ENCODE data around the gene PRKRA. TPM values are rescaled to one million over a fixed set of nuclear protein-coding genes. Genes with fewer than 3 reads are reported as not detected.

PRKRA gene
- total and polyA plus RNA-seq, 4 donors = 8.3 to 28.1 (median 13.4) TPM

DNA sequence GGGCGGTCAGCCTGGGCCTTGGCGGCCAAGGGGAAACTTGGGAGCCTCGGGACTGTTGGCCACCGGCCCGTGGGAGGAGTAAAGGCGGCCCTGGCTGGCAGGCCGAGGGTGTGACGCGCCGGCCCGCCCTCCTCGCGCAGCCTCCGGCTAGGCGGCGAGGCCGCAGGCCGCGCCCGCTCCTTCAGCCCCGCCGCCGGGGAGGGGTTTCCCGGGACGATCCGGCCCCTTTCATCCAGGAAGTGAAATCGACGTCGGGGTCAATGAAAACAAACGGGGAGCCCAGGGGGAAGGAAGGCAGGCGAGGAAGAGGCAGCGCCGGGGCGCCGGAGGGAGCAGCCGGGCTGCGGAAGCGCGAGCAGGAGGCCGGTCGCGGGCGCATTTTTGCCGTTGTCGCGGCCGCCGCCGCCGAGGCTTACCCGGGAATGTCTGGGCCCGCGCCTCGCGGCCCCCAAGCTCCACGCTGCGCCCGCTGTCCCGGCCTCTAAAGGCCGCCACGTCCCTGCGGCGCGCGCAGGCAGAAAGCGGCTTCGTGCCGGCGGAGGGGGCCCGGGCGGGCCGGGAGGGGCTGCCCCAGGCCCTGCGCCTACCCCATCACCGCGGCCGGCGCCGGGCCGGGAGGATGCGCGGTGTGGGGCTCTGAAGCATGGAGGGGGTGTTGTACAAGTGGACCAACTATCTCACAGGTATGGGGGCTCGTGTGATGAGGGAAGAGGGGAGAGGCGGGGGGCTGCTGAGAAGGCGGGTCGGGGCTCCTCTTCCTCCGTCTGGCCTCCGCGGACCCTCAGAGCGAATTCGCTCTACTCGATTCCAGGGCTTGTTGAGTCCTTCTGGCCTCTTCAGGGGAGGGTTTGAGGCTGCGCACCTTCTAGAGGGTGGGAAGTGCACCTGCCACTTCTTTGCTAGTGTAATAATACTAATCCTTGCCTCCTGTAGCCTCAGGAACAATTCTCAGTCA lies 29.5 kb upstream of the PRKRA start, which contains the start of gene PLEKHA3:
Gene PLEKHA3 (plus strand): TSS at position 231 of the 955 bp plus-strand sequence. CDS start 413 bp downstream, at position 644.
- H3K9ac ChIP-seq (ENCODE audit: low read depth in 1 of 2, low read length in 2 of 2) = peak within 1 kb of the TSS; percentile 66 to 80
- H3K9me3 ChIP-seq (ENCODE audit: control insufficient read depth in 4 of 4, low read length in 3 of 4) = no peaks in the 10 kb centered on the region
- peak within 1 kb of the TSS; percentile 93 to 96 for H3K27ac ChIP-seq (ENCODE audit: low read depth in 1 of 2, low read length in 2 of 2)
- H3K36me3 ChIP-seq (ENCODE audit: control insufficient read depth in 4 of 4, insufficient read depth in 3 of 4, low read depth in 1 of 4, low read length in 3 of 4) = peaks cover 0 to 1% (median 0%) of the 10 kb centered on the region in 4 donors
- peak; percentile 88 for DNase-seq (ENCODE audit: low spot score)
- H3K27me3 ChIP-seq (ENCODE audit: control insufficient read depth in 4 of 4, insufficient read depth in 4 of 4, low read length in 3 of 4) = no peaks in the 10 kb centered on the region
- TF ChIP-seq RAD21 (IDR thresholded peaks at IDR 0.05) (peak in 1 of 2 donors; percentile 31), EGR1 (IDR thresholded peaks at IDR 0.05; ENCODE audit: low read depth in 2 of 2) (no peak), SP1 (IDR thresholded peaks at IDR 0.05) (peak; percentile 35), FOXA2 (IDR thresholded peaks at IDR 0.05) (no peak), FOXA1 (IDR thresholded peaks at IDR 0.05) (no peak), NR2F2 (IDR thresholded peaks at IDR 0.05) (peak; percentile 20), YY1 (IDR thresholded peaks at IDR 0.05) (peak; percentile 64), TAF1 (conservative IDR thresholded peaks at IDR 0.05) (no peak), HNF4G (IDR thresholded peaks at IDR 0.05) (no peak), HNF4A (conservative IDR thresholded peaks at IDR 0.05) (peak in 1 of 2 donors; percentile 51), GABPA (IDR thresholded peaks at IDR 0.05 in 1 of 2, conservative IDR thresholded peaks at IDR 0.05 in 1 of 2) (peak in 1 of 2 donors; percentile 66), RXRA (IDR thresholded peaks at IDR 0.05) (no peak), JUND (IDR thresholded peaks at IDR 0.05) (no peak)
- TF ChIP-seq, protein P1, sequence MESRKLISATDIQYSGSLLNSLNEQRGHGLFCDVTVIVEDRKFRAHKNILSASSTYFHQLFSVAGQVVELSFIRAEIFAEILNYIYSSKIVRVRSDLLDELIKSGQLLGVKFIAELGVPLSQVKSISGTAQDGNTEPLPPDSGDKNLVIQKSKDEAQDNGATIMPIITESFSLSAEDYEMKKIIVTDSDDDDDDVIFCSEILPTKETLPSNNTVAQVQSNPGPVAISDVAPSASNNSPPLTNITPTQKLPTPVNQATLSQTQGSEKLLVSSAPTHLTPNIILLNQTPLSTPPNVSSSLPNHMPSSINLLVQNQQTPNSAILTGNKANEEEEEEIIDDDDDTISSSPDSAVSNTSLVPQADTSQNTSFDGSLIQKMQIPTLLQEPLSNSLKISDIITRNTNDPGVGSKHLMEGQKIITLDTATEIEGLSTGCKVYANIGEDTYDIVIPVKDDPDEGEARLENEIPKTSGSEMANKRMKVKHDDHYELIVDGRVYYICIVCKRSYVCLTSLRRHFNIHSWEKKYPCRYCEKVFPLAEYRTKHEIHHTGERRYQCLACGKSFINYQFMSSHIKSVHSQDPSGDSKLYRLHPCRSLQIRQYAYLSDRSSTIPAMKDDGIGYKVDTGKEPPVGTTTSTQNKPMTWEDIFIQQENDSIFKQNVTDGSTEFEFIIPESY (IDR thresholded peaks at IDR 0.05) = no peak
- TF ChIP-seq, protein P2, sequence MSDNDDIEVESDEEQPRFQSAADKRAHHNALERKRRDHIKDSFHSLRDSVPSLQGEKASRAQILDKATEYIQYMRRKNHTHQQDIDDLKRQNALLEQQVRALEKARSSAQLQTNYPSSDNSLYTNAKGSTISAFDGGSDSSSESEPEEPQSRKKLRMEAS (IDR thresholded peaks at IDR 0.05) = no peak
- TF ChIP-seq, protein P3, sequence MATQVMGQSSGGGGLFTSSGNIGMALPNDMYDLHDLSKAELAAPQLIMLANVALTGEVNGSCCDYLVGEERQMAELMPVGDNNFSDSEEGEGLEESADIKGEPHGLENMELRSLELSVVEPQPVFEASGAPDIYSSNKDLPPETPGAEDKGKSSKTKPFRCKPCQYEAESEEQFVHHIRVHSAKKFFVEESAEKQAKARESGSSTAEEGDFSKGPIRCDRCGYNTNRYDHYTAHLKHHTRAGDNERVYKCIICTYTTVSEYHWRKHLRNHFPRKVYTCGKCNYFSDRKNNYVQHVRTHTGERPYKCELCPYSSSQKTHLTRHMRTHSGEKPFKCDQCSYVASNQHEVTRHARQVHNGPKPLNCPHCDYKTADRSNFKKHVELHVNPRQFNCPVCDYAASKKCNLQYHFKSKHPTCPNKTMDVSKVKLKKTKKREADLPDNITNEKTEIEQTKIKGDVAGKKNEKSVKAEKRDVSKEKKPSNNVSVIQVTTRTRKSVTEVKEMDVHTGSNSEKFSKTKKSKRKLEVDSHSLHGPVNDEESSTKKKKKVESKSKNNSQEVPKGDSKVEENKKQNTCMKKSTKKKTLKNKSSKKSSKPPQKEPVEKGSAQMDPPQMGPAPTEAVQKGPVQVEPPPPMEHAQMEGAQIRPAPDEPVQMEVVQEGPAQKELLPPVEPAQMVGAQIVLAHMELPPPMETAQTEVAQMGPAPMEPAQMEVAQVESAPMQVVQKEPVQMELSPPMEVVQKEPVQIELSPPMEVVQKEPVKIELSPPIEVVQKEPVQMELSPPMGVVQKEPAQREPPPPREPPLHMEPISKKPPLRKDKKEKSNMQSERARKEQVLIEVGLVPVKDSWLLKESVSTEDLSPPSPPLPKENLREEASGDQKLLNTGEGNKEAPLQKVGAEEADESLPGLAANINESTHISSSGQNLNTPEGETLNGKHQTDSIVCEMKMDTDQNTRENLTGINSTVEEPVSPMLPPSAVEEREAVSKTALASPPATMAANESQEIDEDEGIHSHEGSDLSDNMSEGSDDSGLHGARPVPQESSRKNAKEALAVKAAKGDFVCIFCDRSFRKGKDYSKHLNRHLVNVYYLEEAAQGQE (IDR thresholded peaks at IDR 0.05) = peak; percentile 71
- TF ChIP-seq, protein P4, sequence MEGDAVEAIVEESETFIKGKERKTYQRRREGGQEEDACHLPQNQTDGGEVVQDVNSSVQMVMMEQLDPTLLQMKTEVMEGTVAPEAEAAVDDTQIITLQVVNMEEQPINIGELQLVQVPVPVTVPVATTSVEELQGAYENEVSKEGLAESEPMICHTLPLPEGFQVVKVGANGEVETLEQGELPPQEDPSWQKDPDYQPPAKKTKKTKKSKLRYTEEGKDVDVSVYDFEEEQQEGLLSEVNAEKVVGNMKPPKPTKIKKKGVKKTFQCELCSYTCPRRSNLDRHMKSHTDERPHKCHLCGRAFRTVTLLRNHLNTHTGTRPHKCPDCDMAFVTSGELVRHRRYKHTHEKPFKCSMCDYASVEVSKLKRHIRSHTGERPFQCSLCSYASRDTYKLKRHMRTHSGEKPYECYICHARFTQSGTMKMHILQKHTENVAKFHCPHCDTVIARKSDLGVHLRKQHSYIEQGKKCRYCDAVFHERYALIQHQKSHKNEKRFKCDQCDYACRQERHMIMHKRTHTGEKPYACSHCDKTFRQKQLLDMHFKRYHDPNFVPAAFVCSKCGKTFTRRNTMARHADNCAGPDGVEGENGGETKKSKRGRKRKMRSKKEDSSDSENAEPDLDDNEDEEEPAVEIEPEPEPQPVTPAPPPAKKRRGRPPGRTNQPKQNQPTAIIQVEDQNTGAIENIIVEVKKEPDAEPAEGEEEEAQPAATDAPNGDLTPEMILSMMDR (IDR thresholded peaks at IDR 0.05; ENCODE audit: low read depth, low read length, missing input control) = no peak
- TF ChIP-seq, protein P5, sequence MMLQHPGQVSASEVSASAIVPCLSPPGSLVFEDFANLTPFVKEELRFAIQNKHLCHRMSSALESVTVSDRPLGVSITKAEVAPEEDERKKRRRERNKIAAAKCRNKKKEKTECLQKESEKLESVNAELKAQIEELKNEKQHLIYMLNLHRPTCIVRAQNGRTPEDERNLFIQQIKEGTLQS (IDR thresholded peaks at IDR 0.05) = no peak
- WGBS = under 1% methylated on average over 92 of the region's 92 CpGs
- peak within 1 kb of the TSS; percentile 70 to 92 (median 75) for H3K4me3 ChIP-seq (ENCODE audit: low read depth in 1 of 3, low read length in 3 of 3)
- peaks cover 9 to 60% (median 35%) of the 10 kb centered on the region in 4 donors for H3K4me1 ChIP-seq (ENCODE audit: control insufficient read depth in 4 of 4, insufficient read depth in 4 of 4, low read length in 3 of 4)
